ENCODE results near the gene TMEM82.

DNA sequence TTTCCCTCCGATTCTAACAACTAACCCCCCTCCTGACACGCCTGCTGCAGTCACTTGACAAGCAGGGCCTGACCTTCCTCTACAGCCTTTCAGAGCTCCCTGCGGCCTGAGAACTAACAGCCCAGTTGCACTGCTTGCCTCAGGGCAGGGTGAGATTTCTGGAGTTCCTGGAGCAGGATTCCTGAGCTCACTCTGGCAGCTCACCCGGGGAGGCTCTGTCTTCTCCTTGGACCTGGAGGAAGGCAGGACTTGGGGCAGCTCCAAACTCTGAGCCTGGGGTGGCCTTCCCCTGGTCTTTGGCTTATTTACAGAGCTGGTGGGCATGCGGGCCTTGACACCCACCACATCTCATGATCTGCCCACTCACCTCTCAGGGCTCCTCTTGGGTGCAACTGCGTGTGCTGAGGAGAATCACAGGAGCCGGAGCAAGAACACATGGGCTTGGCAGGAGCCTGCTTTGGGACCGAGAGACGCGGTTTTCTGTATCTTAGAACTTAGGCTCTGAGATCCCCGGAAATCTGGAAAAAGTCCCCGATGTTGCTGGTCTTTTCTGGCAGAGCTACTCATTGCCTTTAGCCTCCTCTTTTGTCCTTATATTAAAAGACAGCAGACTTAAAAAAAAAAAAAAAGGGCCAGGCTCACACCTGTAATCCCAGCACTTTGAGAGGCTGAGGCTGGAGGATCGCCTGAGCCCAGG, 19.3 kb upstream of the TMEM82 start:
- TF ChIP-seq, protein P1, sequence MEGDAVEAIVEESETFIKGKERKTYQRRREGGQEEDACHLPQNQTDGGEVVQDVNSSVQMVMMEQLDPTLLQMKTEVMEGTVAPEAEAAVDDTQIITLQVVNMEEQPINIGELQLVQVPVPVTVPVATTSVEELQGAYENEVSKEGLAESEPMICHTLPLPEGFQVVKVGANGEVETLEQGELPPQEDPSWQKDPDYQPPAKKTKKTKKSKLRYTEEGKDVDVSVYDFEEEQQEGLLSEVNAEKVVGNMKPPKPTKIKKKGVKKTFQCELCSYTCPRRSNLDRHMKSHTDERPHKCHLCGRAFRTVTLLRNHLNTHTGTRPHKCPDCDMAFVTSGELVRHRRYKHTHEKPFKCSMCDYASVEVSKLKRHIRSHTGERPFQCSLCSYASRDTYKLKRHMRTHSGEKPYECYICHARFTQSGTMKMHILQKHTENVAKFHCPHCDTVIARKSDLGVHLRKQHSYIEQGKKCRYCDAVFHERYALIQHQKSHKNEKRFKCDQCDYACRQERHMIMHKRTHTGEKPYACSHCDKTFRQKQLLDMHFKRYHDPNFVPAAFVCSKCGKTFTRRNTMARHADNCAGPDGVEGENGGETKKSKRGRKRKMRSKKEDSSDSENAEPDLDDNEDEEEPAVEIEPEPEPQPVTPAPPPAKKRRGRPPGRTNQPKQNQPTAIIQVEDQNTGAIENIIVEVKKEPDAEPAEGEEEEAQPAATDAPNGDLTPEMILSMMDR (IDR thresholded peaks at IDR 0.05; ENCODE audit: borderline replicate concordance, extremely low read depth, low read length, poor library complexity, severe bottlenecking): no peak
- TF ChIP-seq EZH2 (IDR thresholded peaks at IDR 0.05; ENCODE audit: borderline replicate concordance, low read depth, low read length, severe bottlenecking): no peak

Data from DND-41 (cell line).